NOMO-1 (cell line): ENCODE data around the gene LAMC2.

Experiments
- DNase-seq, 2 experiments: peaks; one replicate each; lab custom pipeline; 2025; ENCODE audit not compliant: unreplicated experiment in 2 of 2; lab: John Stamatoyannopoulos, UW

The LAMC2 gene

GRCh38 chr1:183167676-183168075, 18.4 kb upstream of the LAMC2 start:
- no peak for DNase-seq

GRCh38 chr1:183168308-183168707, 17.8 kb upstream of the LAMC2 start:
- no peak for DNase-seq

GRCh38 chr1:183173828-183174227, 12.2 kb upstream of the LAMC2 start:
- DNase-seq, result no peak

GRCh38 chr1:183175631-183176030, 10.4 kb upstream of the LAMC2 start:
- DNase-seq, result no peak

GRCh38 chr1:183178545-183178944, 7.5 kb upstream of the LAMC2 start:
- DNase-seq, result no peak

GRCh38 chr1:183179033-183179432, 7.0 kb upstream of the LAMC2 start:
- no peak for DNase-seq

- no peak for DNase-seq
Observed at GRCh38 chr1:183180218-183180617, 5.8 kb upstream of the LAMC2 start.

- DNase-seq, result no peak
Observed at GRCh38 chr1:183180634-183181056, 5.4 kb upstream of the LAMC2 start.

- DNase-seq, result no peak
Observed at GRCh38 chr1:183186841-183187240, 777 bp downstream of the LAMC2 start.

GRCh38 chr1:183188240-183188639, 2.2 kb downstream of the LAMC2 start:
- DNase-seq, result no peak

GRCh38 chr1:183191833-183192232, 5.8 kb downstream of the LAMC2 start:
- DNase-seq, result no peak

GRCh38 chr1:183193963-183194525, 8.0 kb downstream of the LAMC2 start:
- DNase-seq, result no peak

GRCh38 chr1:183194527-183195141, 8.6 kb downstream of the LAMC2 start:
- DNase-seq, result peak; percentile 2 to 6

GRCh38 chr1:183195142-183195574, 9.1 kb downstream of the LAMC2 start:
- DNase-seq, result no peak

GRCh38 chr1:183197762-183198161, 11.7 kb downstream of the LAMC2 start:
- no peak for DNase-seq

- no peak for DNase-seq
Observed at GRCh38 chr1:183198463-183198862, 12.4 kb downstream of the LAMC2 start.

- DNase-seq, result no peak
Observed at GRCh38 chr1:183199304-183199703, 13.2 kb downstream of the LAMC2 start.

GRCh38 chr1:183200451-183200850, 14.4 kb downstream of the LAMC2 start:
- no peak for DNase-seq

GRCh38 chr1:183203094-183203493, 17.0 kb downstream of the LAMC2 start:
- no peak for DNase-seq

GRCh38 chr1:183205196-183205781, 19.2 kb downstream of the LAMC2 start:
- DNase-seq, result no peak

GRCh38 chr1:183206538-183207122, 20.6 kb downstream of the LAMC2 start:
- DNase-seq, result no peak

GRCh38 chr1:183209533-183210158, 23.6 kb downstream of the LAMC2 start:
- DNase-seq, result peak; percentile 27 to 71
